ENCODE results near the gene NUDT4B. TPM values are rescaled to one million over a fixed set of nuclear protein-coding genes. Genes with fewer than 3 reads are reported as not detected.
A peak's percentile ranks its signal among the peaks of the same experiment; 100 is the strongest.
"Not testable (repeated sequence)": the region's sequence is repeated elsewhere in the genome, so short reads cannot be mapped to it uniquely, and the experiment has no call there.

Gene NUDT4B
- total RNA-seq, 4 donors from 2014 or later: 5.9 to 24.1 TPM; not detected in 2

- H3K9me3 ChIP-seq; H3K36me3 ChIP-seq; H3K4me3 ChIP-seq; DNase-seq; intact Hi-C loops (cut with DNase I; ENCODE audit: low total_unique reads); H3K4me1 ChIP-seq; H3K27ac ChIP-seq; H3K27me3 ChIP-seq: not testable (repeated sequence)
These were observed 7.7 kb downstream of the NUDT4B start for GRCh38 chr1:148756231-148756630.

DNA sequence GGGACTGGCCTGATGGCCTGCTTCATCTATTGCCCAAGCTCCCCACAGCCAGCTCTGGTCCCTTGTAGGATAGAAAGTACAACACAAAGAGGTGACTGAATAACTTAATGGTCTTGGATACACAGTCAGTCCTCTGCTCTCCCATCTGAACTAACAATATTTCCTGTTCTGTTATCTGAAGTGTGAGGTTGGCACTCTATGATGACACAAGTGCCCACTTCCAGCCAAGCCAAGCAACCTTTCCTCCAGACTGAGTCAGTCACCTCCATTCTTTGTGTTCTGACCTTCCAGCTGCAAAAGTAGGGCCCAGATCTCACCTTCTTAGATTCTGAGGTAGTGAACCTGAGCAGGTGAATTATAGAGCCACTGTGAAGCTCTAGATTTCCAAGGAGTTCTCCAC, 8.9 kb downstream of the NUDT4B start:
- intact Hi-C loops (cut with DNase I; ENCODE audit: low total_unique reads); H3K36me3 ChIP-seq; H3K9me3 ChIP-seq; H3K4me1 ChIP-seq; DNase-seq; H3K27me3 ChIP-seq; H3K27ac ChIP-seq; H3K4me3 ChIP-seq: not testable (repeated sequence)

- DNase-seq; H3K27me3 ChIP-seq; intact Hi-C loops (cut with DNase I; ENCODE audit: low total_unique reads); H3K36me3 ChIP-seq; H3K4me3 ChIP-seq; H3K27ac ChIP-seq; H3K9me3 ChIP-seq; H3K4me1 ChIP-seq: not testable (repeated sequence)
These were observed 9.8 kb downstream of the NUDT4B start for GRCh38 chr1:148758412-148758811.

DNA sequence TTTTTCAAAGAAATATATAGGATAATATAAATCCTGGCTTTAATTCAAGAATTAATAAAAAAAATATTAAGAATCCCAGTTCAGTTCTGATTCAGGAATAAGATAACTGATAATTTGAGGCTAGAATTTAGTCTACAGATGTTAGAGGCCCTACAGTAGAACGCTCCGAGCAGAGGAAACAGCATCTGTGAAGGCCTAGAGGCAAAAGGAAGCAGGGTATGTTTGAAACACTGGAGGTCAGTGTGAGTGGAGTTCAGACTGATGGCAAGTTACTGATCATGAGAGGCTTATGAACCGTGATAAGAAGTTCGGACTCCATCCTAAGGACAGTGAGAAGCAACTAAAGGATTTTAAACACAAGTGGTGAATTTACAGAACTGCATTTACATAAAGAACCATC, 10.4 kb downstream of the NUDT4B start:
- H3K27ac ChIP-seq; H3K36me3 ChIP-seq; H3K4me3 ChIP-seq; H3K4me1 ChIP-seq; H3K9me3 ChIP-seq; DNase-seq; intact Hi-C loops (cut with DNase I; ENCODE audit: low total_unique reads); H3K27me3 ChIP-seq: not testable (repeated sequence)

DNA sequence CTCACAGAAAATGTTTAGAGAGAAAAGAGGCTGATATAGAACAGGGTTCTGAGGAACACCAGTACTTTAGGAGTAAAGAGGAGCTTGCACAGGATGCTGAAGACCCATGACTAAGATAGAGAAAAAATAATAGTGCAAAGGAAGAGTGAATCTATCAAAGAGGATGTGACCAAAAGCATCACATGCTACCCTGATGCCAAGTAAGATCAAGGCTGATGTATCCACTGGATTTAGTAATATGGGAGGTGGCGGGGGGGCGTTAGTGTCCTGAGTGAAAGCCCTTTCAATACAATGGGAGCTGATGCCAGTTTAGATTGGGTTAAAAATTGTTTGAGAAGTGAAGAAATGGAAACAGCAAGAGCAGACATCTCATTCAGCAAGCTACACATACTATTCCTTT, 11.2 kb downstream of the NUDT4B start:
- H3K9me3 ChIP-seq; H3K4me3 ChIP-seq; H3K27ac ChIP-seq; H3K4me1 ChIP-seq; H3K27me3 ChIP-seq; intact Hi-C loops (cut with DNase I; ENCODE audit: low total_unique reads); H3K36me3 ChIP-seq: not testable (repeated sequence)
- DNase-seq: peak in 1 of 2 donors; percentile 8

DNA sequence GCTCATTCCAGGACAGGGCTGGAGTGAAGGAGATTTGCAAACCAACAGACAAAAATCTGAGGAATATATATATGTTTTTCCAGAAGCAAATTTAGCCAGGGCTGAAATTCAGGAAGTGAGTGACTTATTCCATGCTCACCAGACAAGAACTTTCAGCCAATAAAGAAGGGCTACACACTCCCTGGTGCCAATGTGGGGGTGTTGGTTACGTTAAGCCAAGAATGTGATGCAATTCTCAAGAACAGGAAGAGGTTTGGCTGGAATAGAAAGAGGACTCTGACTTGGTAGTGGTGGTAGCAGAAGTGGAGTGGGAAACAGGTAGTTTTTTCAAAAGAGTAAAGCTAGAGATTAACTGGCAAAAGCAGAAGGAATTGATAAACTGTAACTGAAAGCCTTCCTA, 11.6 kb downstream of the NUDT4B start:
- H3K27me3 ChIP-seq; H3K27ac ChIP-seq; H3K4me1 ChIP-seq; H3K36me3 ChIP-seq; intact Hi-C loops (cut with DNase I; ENCODE audit: low total_unique reads); H3K4me3 ChIP-seq; H3K9me3 ChIP-seq; DNase-seq: not testable (repeated sequence)

- H3K27ac ChIP-seq; H3K36me3 ChIP-seq; intact Hi-C loops (cut with DNase I; ENCODE audit: low total_unique reads); H3K9me3 ChIP-seq; DNase-seq; H3K4me3 ChIP-seq; H3K4me1 ChIP-seq; H3K27me3 ChIP-seq: not testable (repeated sequence)
These were observed 12.8 kb downstream of the NUDT4B start for GRCh38 chr1:148761360-148761759.

- H3K4me1 ChIP-seq; intact Hi-C loops (cut with DNase I; ENCODE audit: low total_unique reads); DNase-seq: not testable (repeated sequence)
These were observed 16.9 kb downstream of the NUDT4B start for GRCh38 chr1:148765238-148766019.

DNA sequence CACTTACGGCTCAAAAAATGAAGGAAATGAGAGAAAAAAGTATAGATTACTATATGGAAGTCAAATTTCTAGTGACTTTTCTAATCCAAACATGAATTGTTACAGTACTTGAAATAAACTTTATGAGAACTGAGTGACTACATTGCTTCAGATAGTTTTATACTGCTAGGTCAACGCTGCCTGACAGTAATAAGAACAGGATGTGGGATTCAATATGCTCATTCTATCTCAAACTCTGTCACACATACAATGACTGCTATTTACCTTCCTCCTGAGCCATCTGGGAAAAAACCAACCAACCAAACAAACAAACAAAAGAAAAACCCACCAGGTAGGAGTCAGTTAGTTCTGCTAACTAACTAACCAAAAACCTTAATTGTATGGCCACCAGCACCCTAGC, 20.0 kb downstream of the NUDT4B start:
- H3K36me3 ChIP-seq; H3K27me3 ChIP-seq; intact Hi-C loops (cut with DNase I; ENCODE audit: low total_unique reads); DNase-seq; H3K4me1 ChIP-seq; H3K4me3 ChIP-seq; H3K9me3 ChIP-seq; H3K27ac ChIP-seq: not testable (repeated sequence)

More at GRCh38 chr1:148765238-148766019, 16.9 kb downstream of the NUDT4B start:
- not testable (repeated sequence) for H3K4me3 ChIP-seq, H3K9me3 ChIP-seq, H3K27me3 ChIP-seq, H3K36me3 ChIP-seq, H3K27ac ChIP-seq

- H3K27me3 ChIP-seq; H3K36me3 ChIP-seq; H3K4me1 ChIP-seq; H3K27ac ChIP-seq; intact Hi-C loops (cut with DNase I; ENCODE audit: low total_unique reads); DNase-seq; H3K4me3 ChIP-seq; H3K9me3 ChIP-seq: not testable (repeated sequence)
These were observed 20.9 kb downstream of the NUDT4B start for GRCh38 chr1:148769495-148769894.

DNA sequence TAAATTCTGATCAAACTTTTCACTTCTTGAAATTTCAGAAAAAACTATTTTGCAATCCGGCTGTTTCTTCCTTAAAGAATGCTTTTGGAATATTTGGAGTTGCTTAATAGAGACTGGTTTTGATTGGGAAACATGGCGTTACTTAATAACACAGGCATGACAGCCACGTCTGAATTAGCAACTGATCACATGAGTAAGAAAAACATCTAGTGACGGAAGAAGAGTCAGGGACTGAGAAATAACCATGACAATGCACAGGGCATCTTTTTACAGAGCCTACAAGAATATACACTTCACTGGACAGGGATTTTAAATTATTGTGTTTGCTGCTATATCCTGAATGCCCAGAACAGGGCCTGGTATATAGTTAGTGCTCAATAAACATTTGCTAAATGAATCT, 25.1 kb downstream of the NUDT4B start:
- H3K9me3 ChIP-seq; DNase-seq; H3K4me3 ChIP-seq; H3K36me3 ChIP-seq; H3K4me1 ChIP-seq; intact Hi-C loops (cut with DNase I; ENCODE audit: low total_unique reads); H3K27me3 ChIP-seq; H3K27ac ChIP-seq: not testable (repeated sequence)

GRCh38 chr1:148774102-148774501, 25.5 kb downstream of the NUDT4B start:
- H3K36me3 ChIP-seq; H3K4me1 ChIP-seq; H3K27me3 ChIP-seq; H3K4me3 ChIP-seq; H3K9me3 ChIP-seq; H3K27ac ChIP-seq; intact Hi-C loops (cut with DNase I; ENCODE audit: low total_unique reads); DNase-seq: not testable (repeated sequence)

- H3K4me1 ChIP-seq; H3K4me3 ChIP-seq; H3K27me3 ChIP-seq; H3K9me3 ChIP-seq; H3K36me3 ChIP-seq; DNase-seq; intact Hi-C loops (cut with DNase I; ENCODE audit: low total_unique reads); H3K27ac ChIP-seq: not testable (repeated sequence)
These were observed 26.7 kb downstream of the NUDT4B start for GRCh38 chr1:148775263-148775662.

GRCh38 chr1:148777649-148778048, 29.1 kb downstream of the NUDT4B start:
- H3K27me3 ChIP-seq; H3K27ac ChIP-seq; H3K9me3 ChIP-seq; H3K4me1 ChIP-seq; intact Hi-C loops (cut with DNase I; ENCODE audit: low total_unique reads); H3K4me3 ChIP-seq; H3K36me3 ChIP-seq; DNase-seq: not testable (repeated sequence)

All from uterus (tissue), 4 donors.